H9 (cell line): ENCODE results near the gene CRHBP. TPM values are rescaled to one million over a fixed set of nuclear protein-coding genes. Genes with fewer than 3 reads are reported as not detected.

Experiments used
- DNase-seq: peaks from one replicate; pipeline ENCODE4 v3.0.0-alpha.2; 2017
- H2AFZ ChIP-seq: one replicate; pipeline ENCODE4 v1.6.1; 2013; ENCODE audit warnings: mild to moderate bottlenecking, low read length, control low read depth, moderate library complexity
- H2AK5ac ChIP-seq: 2 replicates; pipeline ENCODE4 v1.6.1; 2013; ENCODE audit warnings: low read length, control low read depth, mixed read lengths; ENCODE audit not compliant: insufficient read length
- H2BK120ac ChIP-seq: one replicate; pipeline ENCODE4 v1.6.1; 2013; ENCODE audit warnings: low read depth, mild to moderate bottlenecking, low read length, control low read depth, inconsistent platforms; ENCODE audit not compliant: poor library complexity, severe bottlenecking
- H2BK12ac ChIP-seq: 2 replicates; pipeline ENCODE4 v1.6.1; 2013; ENCODE audit warnings: low read length, control low read depth, mixed read lengths, low read depth; ENCODE audit not compliant: insufficient read length
- H2BK15ac ChIP-seq: 2 replicates; pipeline ENCODE4 v1.6.1; 2013; ENCODE audit warnings: low read depth, low read length, control low read depth
- H2BK20ac ChIP-seq: one replicate; pipeline ENCODE4 v1.6.1; 2013; ENCODE audit warnings: low read depth, mild to moderate bottlenecking, low read length, control low read depth, inconsistent platforms; ENCODE audit not compliant: poor library complexity, severe bottlenecking
- H2BK5ac ChIP-seq: 2 replicates; pipeline ENCODE4 v1.6.1; 2013; ENCODE audit warnings: low read length, control low read depth, mixed read lengths; ENCODE audit not compliant: insufficient read length
- H3K14ac ChIP-seq: 2 replicates; pipeline ENCODE4 v1.6.1; 2013; ENCODE audit warnings: low read length, control low read depth; ENCODE audit not compliant: insufficient read depth
- H3K18ac ChIP-seq: 2 replicates; pipeline ENCODE4 v1.6.1; 2013; ENCODE audit warnings: low read depth, mild to moderate bottlenecking, mixed read lengths, low read length, control low read depth; ENCODE audit not compliant: insufficient read length
- H3K23ac ChIP-seq: 2 replicates; pipeline ENCODE4 v1.6.1; 2013; ENCODE audit warnings: low read length, control low read depth, mixed read lengths, low read depth; ENCODE audit not compliant: insufficient read length
- H3K23me2 ChIP-seq: 2 replicates; pipeline ENCODE4 v1.6.1; 2013; ENCODE audit warnings: low read depth, mild to moderate bottlenecking, mixed read lengths, low read length, control low read depth; ENCODE audit not compliant: insufficient read length, poor library complexity, severe bottlenecking
- H3K27ac ChIP-seq: 2 replicates; pipeline ENCODE4 v1.5.1; 2013; ENCODE audit warnings: low read length, control low read depth, mixed read lengths, low read depth; ENCODE audit not compliant: insufficient read length
- H3K27me3 ChIP-seq: 2 replicates; pipeline ENCODE4 v1.6.1; 2013; ENCODE audit warnings: low read length, control low read depth, inconsistent platforms; ENCODE audit not compliant: insufficient read depth
- H3K4ac ChIP-seq: 2 replicates; pipeline ENCODE4 v1.6.1; 2013; ENCODE audit warnings: low read depth, mild to moderate bottlenecking, control low read depth, inconsistent platforms, low read length, moderate library complexity
- H3K4me1 ChIP-seq: 2 replicates; pipeline ENCODE4 v1.6.1; 2013; ENCODE audit warnings: low read length, control low read depth, inconsistent platforms; ENCODE audit not compliant: insufficient read depth
- H3K4me2 ChIP-seq: 2 replicates; pipeline ENCODE4 v1.6.1; 2013; ENCODE audit warnings: low read length, control low read depth, mixed read lengths; ENCODE audit not compliant: insufficient read length, insufficient read depth
- H3K56ac ChIP-seq: 2 replicates; pipeline ENCODE4 v1.6.1; 2013; ENCODE audit warnings: low read depth, mild to moderate bottlenecking, mixed read lengths, low read length, control low read depth; ENCODE audit not compliant: insufficient read length
- H3K79me1 ChIP-seq: 2 replicates; pipeline ENCODE4 v1.6.1; 2013; ENCODE audit warnings: low read depth, mild to moderate bottlenecking, moderate library complexity, low read length, control low read depth, inconsistent platforms; ENCODE audit not compliant: insufficient read depth, poor library complexity, severe bottlenecking
- H3K79me2 ChIP-seq: 2 replicates; pipeline ENCODE4 v1.6.1; 2013; ENCODE audit warnings: low read length, control low read depth, inconsistent platforms; ENCODE audit not compliant: insufficient read depth
- H3K9ac ChIP-seq: 2 replicates; pipeline ENCODE4 v1.6.1; 2013; ENCODE audit warnings: low read length, control low read depth, mixed read lengths; ENCODE audit not compliant: insufficient read length; ENCODE audit errors: extremely low read depth
- H3K9me3 ChIP-seq: one replicate; pipeline ENCODE4 v1.6.1; 2013; ENCODE audit warnings: low read depth, low read length, inconsistent platforms; ENCODE audit not compliant: control insufficient read depth
- H3T11ph ChIP-seq: one replicate; pipeline ENCODE4 v1.6.1; 2013; ENCODE audit warnings: mild to moderate bottlenecking, low read length, control low read depth, inconsistent platforms
- H4K20me1 ChIP-seq: one replicate; pipeline ENCODE4 v1.6.1; 2013; ENCODE audit not compliant: control insufficient read depth, insufficient read length, insufficient read depth
- H4K5ac ChIP-seq: 2 replicates; pipeline ENCODE4 v1.6.1; 2013; ENCODE audit warnings: low read depth, mild to moderate bottlenecking, mixed read lengths, low read length, control low read depth; ENCODE audit not compliant: insufficient read length
- H4K8ac ChIP-seq: replicated peaks from 2 replicates; pipeline ENCODE4 v1.6.1; 2013; ENCODE audit warnings: low read length, control low read depth, mixed read lengths, low read depth; ENCODE audit not compliant: insufficient read length
- H4K91ac ChIP-seq: 2 replicates; pipeline ENCODE4 v1.6.1; 2013; ENCODE audit warnings: low read depth, mild to moderate bottlenecking, moderate library complexity, mixed read lengths, low read length, control low read depth; ENCODE audit not compliant: insufficient read length
- H3K27ac Mint-ChIP-seq, 3 experiments: 2 replicates in 2 of 3; 3 replicates in 1 of 3; pipeline ENCODE4 v1.8.0; 2020 to 2021; ENCODE audit warnings: mixed read lengths in 3 of 3, mild to moderate bottlenecking in 1 of 3, moderate library complexity in 1 of 3
- H3K27me3 Mint-ChIP-seq: 2 replicates; pipeline ENCODE4 v1.8.0; 2021; ENCODE audit warnings: low read depth, mild to moderate bottlenecking, moderate library complexity, mixed read lengths
- H3K36me3 Mint-ChIP-seq, 3 experiments: 2 replicates in 2 of 3; 3 replicates in 1 of 3; pipeline ENCODE4 v1.8.0; 2020 to 2021; ENCODE audit warnings: low read depth in 3 of 3, mixed read lengths in 3 of 3; ENCODE audit not compliant: insufficient read depth in 1 of 3
- H3K4me1 Mint-ChIP-seq, 2 experiments: 2 replicates each; pipeline ENCODE4 v1.8.0; 2020; ENCODE audit warnings: mixed read lengths in 2 of 2
- H3K4me3 Mint-ChIP-seq, 2 experiments: 2 replicates in 1 of 2; 3 replicates in 1 of 2; pipeline ENCODE4 v1.8.0; 2020 to 2021; ENCODE audit warnings: mild to moderate bottlenecking in 2 of 2, mixed read lengths in 2 of 2, moderate library complexity in 1 of 2
- H3K9me3 Mint-ChIP-seq, 2 experiments: 2 replicates in 1 of 2; 3 replicates in 1 of 2; pipeline ENCODE4 v1.8.0; 2020; ENCODE audit warnings: mild to moderate bottlenecking in 2 of 2, mixed read lengths in 2 of 2, moderate library complexity in 1 of 2
- CTCF ChIP-seq: fragments of 200-600 bp; sonication (generic); conservative IDR thresholded peaks from 3 replicates; pipeline ENCODE4 v1.8.0; 2021; ENCODE audit warnings: antibody characterized with exemption, mild to moderate bottlenecking
- WGBS: extraction: QIAGEN DNeasy Blood & Tissue Kit; methylation state at CpG from one replicate; pipeline ENCODE4 v1.1.7; 2013; ENCODE audit warnings: missing lambda C conversion rate, low lambda C conversion rate, mixed read lengths; ENCODE audit not compliant: insufficient read length; ENCODE audit errors: extremely low coverage; 5-methylcytosine and 5-hydroxymethylcytosine counted together
- total RNA-seq: library from RNA; stranded (reverse); gene quantifications from 2 replicates; pipeline ENCODE4 v1.2.1, GENCODE V29; 2021

CRHBP gene
- total RNA-seq, 1 experiment from 2014 or later, result not detected

GRCh38 chr5:76920491-76920890 is 32.4 kb upstream of the CRHBP start:
- no peak overlapping the region for H3K23ac ChIP-seq
- H2BK120ac ChIP-seq, result no peak overlapping the region
- H3K27me3 ChIP-seq, result no peaks in the 10 kb centered on the region
- H3K9ac ChIP-seq, result no peak overlapping the region
- H2BK15ac ChIP-seq, result no peak overlapping the region
- no peak overlapping the region for H2BK12ac ChIP-seq
- H3K14ac ChIP-seq, result no peak overlapping the region
- no peak overlapping the region for H3K4me2 ChIP-seq
- H4K8ac ChIP-seq, result no peak overlapping the region
- Mint-ChIP-seq H3K27ac (no peak overlapping the region), H3K4me3 (no peak overlapping the region), H3K27me3 (no peaks in the 10 kb centered on the region; the same call in none of the 2 replicates), H3K9me3 (no peaks in the 10 kb centered on the region; a peak in 1 of 5 replicates), H3K36me3 (no peaks in the 10 kb centered on the region), H3K4me1 (peaks cover 3 to 5% of the 10 kb centered on the region in 2 experiments; a peak in 2 of 4 replicates)
- H3K79me2 ChIP-seq, result no peaks in the 10 kb centered on the region
- H2AFZ ChIP-seq, result no peak overlapping the region
- no peak overlapping the region for H3K27ac ChIP-seq
- no peak overlapping the region for H3K18ac ChIP-seq
- no peak for DNase-seq
- H3K79me1 ChIP-seq, result no peaks in the 10 kb centered on the region
- no peak overlapping the region for H4K91ac ChIP-seq
- H4K20me1 ChIP-seq, result no peaks in the 10 kb centered on the region
- TF ChIP-seq CTCF, result no peak
- no peak overlapping the region for H3K56ac ChIP-seq
- no peak overlapping the region for H4K5ac ChIP-seq
- peaks cover 3% of the 10 kb centered on the region; the same call in 1 of the 2 replicates for H3K4me1 ChIP-seq
- no peaks in the 10 kb centered on the region for H3K9me3 ChIP-seq
- H2BK20ac ChIP-seq, result no peak overlapping the region
- H2BK5ac ChIP-seq, result no peak overlapping the region
- no peak overlapping the region for H3T11ph ChIP-seq
- no CpG with 5 or more reads among the region's 4 CpGs for WGBS
- no peak overlapping the region for H3K4ac ChIP-seq
- no peak overlapping the region for H2AK5ac ChIP-seq
- H3K23me2 ChIP-seq, result no peaks in the 10 kb centered on the region
